ENCODE results near the gene SHC4.

DNA sequence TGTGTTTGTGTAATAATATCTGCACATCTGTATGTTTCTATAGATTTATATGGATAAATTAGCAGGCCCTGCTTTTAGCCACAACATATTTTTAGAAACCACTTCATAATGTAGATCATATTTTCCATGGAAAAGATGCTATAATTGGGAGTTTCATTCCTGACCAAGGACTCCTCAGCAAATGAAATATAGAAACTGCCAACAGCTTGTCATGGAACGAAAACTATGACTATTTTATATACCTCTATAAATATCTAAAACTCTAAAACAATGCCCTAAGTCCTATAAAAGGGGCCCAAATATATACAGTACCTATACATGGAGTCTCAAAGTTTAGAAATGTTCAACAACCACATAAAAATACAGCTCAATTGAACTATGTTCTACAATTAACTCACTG, 57.9 kb downstream of the SHC4 start:
- TF ChIP-seq, protein P1, sequence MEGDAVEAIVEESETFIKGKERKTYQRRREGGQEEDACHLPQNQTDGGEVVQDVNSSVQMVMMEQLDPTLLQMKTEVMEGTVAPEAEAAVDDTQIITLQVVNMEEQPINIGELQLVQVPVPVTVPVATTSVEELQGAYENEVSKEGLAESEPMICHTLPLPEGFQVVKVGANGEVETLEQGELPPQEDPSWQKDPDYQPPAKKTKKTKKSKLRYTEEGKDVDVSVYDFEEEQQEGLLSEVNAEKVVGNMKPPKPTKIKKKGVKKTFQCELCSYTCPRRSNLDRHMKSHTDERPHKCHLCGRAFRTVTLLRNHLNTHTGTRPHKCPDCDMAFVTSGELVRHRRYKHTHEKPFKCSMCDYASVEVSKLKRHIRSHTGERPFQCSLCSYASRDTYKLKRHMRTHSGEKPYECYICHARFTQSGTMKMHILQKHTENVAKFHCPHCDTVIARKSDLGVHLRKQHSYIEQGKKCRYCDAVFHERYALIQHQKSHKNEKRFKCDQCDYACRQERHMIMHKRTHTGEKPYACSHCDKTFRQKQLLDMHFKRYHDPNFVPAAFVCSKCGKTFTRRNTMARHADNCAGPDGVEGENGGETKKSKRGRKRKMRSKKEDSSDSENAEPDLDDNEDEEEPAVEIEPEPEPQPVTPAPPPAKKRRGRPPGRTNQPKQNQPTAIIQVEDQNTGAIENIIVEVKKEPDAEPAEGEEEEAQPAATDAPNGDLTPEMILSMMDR (conservative IDR thresholded peaks at IDR 0.05; ENCODE audit: low read length) = no peak
- no peak for TF ChIP-seq EZH2phosphoT487 (IDR thresholded peaks at IDR 0.05; ENCODE audit: borderline replicate concordance, low read depth, low read length)

Measured in OCI-LY7 (cell line).